ENCODE measurements around the gene L3MBTL4.
"Not testable (repeated sequence)": the region's sequence is repeated elsewhere in the genome, so short reads cannot be mapped to it uniquely, and the experiment has no call there.

The L3MBTL4 gene

GRCh38 chr18:6199777-6200176 lies 214.9 kb downstream of the L3MBTL4 start:
- DNase-seq (ENCODE audit: low read depth in 2 of 2) = no peak

GRCh38 chr18:6198585-6198984 lies 216.1 kb downstream of the L3MBTL4 start:
- DNase-seq (ENCODE audit: low read depth in 2 of 2) = no peak

- DNase-seq (ENCODE audit: low read depth in 2 of 2) = no peak
Observed at GRCh38 chr18:6194640-6195039, 220.1 kb downstream of the L3MBTL4 start.

- DNase-seq (ENCODE audit: low read depth in 2 of 2) = not testable (repeated sequence)
Observed at GRCh38 chr18:6185782-6186181, 228.9 kb downstream of the L3MBTL4 start.

GRCh38 chr18:6174983-6175745 lies 239.5 kb downstream of the L3MBTL4 start:
- DNase-seq (ENCODE audit: low read depth in 2 of 2) = no peak

GRCh38 chr18:6170604-6171003 lies 244.1 kb downstream of the L3MBTL4 start:
- DNase-seq (ENCODE audit: low read depth in 2 of 2) = no peak

- DNase-seq (ENCODE audit: low read depth in 2 of 2) = no peak
Observed at GRCh38 chr18:6161549-6161948, 253.2 kb downstream of the L3MBTL4 start.

GRCh38 chr18:6159426-6159825 lies 255.3 kb downstream of the L3MBTL4 start:
- no peak for DNase-seq (ENCODE audit: low read depth in 2 of 2)

GRCh38 chr18:6158958-6159357 lies 255.8 kb downstream of the L3MBTL4 start:
- no peak for DNase-seq (ENCODE audit: low read depth in 2 of 2)

GRCh38 chr18:6156446-6156845 lies 258.3 kb downstream of the L3MBTL4 start:
- no peak for DNase-seq (ENCODE audit: low read depth in 2 of 2)

- no peak for DNase-seq (ENCODE audit: low read depth in 2 of 2)
Observed at GRCh38 chr18:6155707-6156106, 259.0 kb downstream of the L3MBTL4 start.

GRCh38 chr18:6150430-6150829 lies 264.3 kb downstream of the L3MBTL4 start:
- no peak for DNase-seq (ENCODE audit: low read depth in 2 of 2)

GRCh38 chr18:6146307-6146661 lies 268.4 kb downstream of the L3MBTL4 start:
- no peak for DNase-seq (ENCODE audit: low read depth in 2 of 2)

- DNase-seq (ENCODE audit: low read depth in 2 of 2) = no peak
Observed at GRCh38 chr18:6145645-6146306, 268.9 kb downstream of the L3MBTL4 start.

- DNase-seq (ENCODE audit: low read depth in 2 of 2) = no peak
Observed at GRCh38 chr18:6139007-6139406, 275.7 kb downstream of the L3MBTL4 start.

- DNase-seq (ENCODE audit: low read depth in 2 of 2) = not testable (repeated sequence)
Observed at GRCh38 chr18:6135901-6136300, 278.8 kb downstream of the L3MBTL4 start.

- DNase-seq (ENCODE audit: low read depth in 2 of 2) = not testable (repeated sequence)
Observed at GRCh38 chr18:6135029-6135428, 279.7 kb downstream of the L3MBTL4 start.

- DNase-seq (ENCODE audit: low read depth in 2 of 2) = no peak
Observed at GRCh38 chr18:6132751-6133368, 281.9 kb downstream of the L3MBTL4 start.

GRCh38 chr18:6120820-6121279 lies 293.9 kb downstream of the L3MBTL4 start:
- DNase-seq (ENCODE audit: low read depth in 2 of 2) = no peak

- no peak for DNase-seq (ENCODE audit: low read depth in 2 of 2)
Observed at GRCh38 chr18:6119761-6120160, 294.9 kb downstream of the L3MBTL4 start.

GRCh38 chr18:6118080-6118479 lies 296.6 kb downstream of the L3MBTL4 start:
- DNase-seq (ENCODE audit: low read depth in 2 of 2) = no peak

- no peak for DNase-seq (ENCODE audit: low read depth in 2 of 2)
Observed at GRCh38 chr18:6115710-6116109, 299.0 kb downstream of the L3MBTL4 start.

GRCh38 chr18:6113650-6114049 lies 301.1 kb downstream of the L3MBTL4 start:
- DNase-seq (ENCODE audit: low read depth in 2 of 2) = no peak

Data from activated CD4-positive, alpha-beta T cell treated with anti-CD3 and anti-CD28 coated beads for 24 hours (primary cell).